ENCODE measurements around the gene PTPRD.
A peak's percentile ranks its signal among the peaks of the same experiment; 100 is the strongest.
"Not testable (repeated sequence)": the region's sequence is repeated elsewhere in the genome, so short reads cannot be mapped to it uniquely, and the experiment has no call there.

Gene PTPRD

DNA sequence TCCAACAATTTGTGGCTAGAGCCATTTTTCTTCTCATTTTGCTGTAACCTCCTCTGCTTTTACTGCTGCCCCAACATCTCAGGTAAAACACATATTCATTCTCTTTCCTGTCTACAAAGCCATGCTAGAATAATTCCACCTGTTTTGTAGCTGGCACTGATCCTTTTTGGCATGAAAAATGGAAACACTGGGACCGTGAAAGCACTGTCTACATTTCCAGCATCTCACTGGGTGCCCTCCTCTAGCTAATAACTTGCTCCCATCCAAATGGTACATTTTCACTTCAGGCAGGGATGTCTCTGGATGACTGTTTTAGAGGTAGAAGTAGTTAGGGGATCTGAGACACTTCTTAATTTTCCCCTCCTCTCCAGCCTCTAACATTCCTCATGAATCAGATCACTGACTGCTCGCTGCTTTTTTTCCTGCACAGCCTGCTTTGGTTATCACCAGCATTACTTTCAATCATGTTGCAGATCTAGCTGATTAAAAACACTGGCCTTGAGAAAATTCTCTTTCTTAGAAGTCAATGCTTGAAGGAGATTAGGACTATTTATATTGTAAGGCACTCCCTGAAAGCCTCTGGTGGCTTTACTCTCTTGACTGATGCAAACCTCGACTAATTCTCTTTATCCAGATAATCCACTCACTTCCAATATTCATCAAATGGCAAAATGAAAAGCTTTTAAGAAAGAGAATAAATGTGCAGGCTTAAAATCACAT, 1500.6 kb downstream of the PTPRD start:
- DNase-seq (ENCODE audit: low read depth): no peak
- TF ChIP-seq CTCF (IDR thresholded peaks at IDR 0.05; ENCODE audit: low read depth, low read length, missing control alignments): no peak
- no peak overlapping the region for H3K4me3 ChIP-seq (ENCODE audit: low read depth, low read length)
- in situ Hi-C loops (cut with HindIII; ENCODE audit: low sequenced_read_pairs): no loop called here

DNA sequence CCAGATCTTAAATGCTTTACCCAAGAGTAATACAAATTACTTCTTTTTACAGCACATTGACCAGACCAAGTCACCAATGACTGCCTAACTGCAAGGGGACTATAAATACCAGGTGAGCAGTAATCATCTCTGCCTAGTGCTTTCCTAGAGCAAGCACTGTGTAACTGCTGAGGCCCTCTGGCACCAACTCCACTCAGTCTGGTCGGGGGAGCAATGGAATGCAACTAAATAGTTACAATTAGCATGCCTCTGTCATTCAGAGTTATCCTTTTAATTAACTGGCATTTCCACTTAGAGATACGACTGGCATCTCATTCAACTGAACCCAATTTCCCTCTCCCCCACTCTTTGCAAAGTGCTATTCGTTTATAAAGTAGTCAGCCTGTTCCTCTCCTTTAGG, 1504.2 kb downstream of the PTPRD start:
- in situ Hi-C loops (cut with HindIII; ENCODE audit: low sequenced_read_pairs): no loop called here
- TF ChIP-seq CTCF (IDR thresholded peaks at IDR 0.05; ENCODE audit: low read depth, low read length, missing control alignments): no peak
- no peak for DNase-seq (ENCODE audit: low read depth)
- no peak overlapping the region for H3K4me3 ChIP-seq (ENCODE audit: low read depth, low read length)

GRCh38 chr9:9102295-9102694, 1510.5 kb downstream of the PTPRD start:
- in situ Hi-C loops (cut with HindIII; ENCODE audit: low sequenced_read_pairs): no loop called here
- no peak overlapping the region for H3K4me3 ChIP-seq (ENCODE audit: low read depth, low read length)
- no peak for DNase-seq (ENCODE audit: low read depth)
- no peak for TF ChIP-seq CTCF (IDR thresholded peaks at IDR 0.05; ENCODE audit: low read depth, low read length, missing control alignments)

- no peak for TF ChIP-seq CTCF (IDR thresholded peaks at IDR 0.05; ENCODE audit: low read depth, low read length, missing control alignments)
- in situ Hi-C loops (cut with HindIII; ENCODE audit: low sequenced_read_pairs): no loop called here
- DNase-seq (ENCODE audit: low read depth): no peak
- no peak overlapping the region for H3K4me3 ChIP-seq (ENCODE audit: low read depth, low read length)
Measured at GRCh38 chr9:9100070-9100469, 1512.7 kb downstream of the PTPRD start.

DNA sequence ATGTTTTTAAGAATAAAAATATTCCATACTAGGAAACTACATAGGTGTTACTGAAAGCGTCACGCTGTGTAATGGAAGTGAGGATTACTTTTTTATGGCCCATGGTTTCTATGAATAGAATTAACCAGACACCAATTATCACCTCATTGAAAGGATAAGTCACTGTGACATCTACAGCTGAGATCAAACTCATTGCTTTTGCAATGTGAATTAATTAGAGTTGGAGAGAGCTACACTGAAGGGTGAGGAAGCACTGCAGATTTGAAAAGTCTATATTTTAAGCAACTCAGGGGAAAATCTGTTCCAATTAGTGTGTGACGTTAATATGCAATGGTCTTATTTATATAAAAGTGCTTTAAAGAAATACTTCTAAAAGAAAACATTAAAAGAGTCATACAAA, 1513.2 kb downstream of the PTPRD start:
- TF ChIP-seq CTCF (IDR thresholded peaks at IDR 0.05; ENCODE audit: low read depth, low read length, missing control alignments): no peak
- in situ Hi-C loops (cut with HindIII; ENCODE audit: low sequenced_read_pairs): no loop called here
- DNase-seq (ENCODE audit: low read depth): no peak
- no peak overlapping the region for H3K4me3 ChIP-seq (ENCODE audit: low read depth, low read length)

GRCh38 chr9:9097254-9097653, 1515.5 kb downstream of the PTPRD start:
- H3K4me3 ChIP-seq (ENCODE audit: low read depth, low read length); DNase-seq (ENCODE audit: low read depth); in situ Hi-C loops (cut with HindIII; ENCODE audit: low sequenced_read_pairs): not testable (repeated sequence)

DNA sequence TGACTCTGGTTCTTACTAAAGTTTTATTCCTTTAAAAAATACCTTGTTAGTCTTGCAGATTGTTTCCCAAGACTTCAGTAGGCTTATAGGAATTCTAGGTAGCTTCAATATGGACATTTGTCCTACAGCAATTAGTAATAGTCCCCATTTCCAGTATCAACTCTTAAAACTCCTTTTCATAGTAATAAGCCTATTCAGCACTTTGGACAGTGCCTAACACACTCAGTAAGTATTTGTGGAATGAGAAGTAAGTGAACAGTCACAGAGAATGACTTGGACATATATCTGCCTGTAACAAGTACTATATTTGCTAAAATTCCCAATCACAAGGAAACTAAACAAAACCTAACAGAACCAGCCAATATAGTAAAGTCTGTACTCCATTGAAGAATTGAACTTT, 1521.4 kb downstream of the PTPRD start:
- DNase-seq (ENCODE audit: low read depth): peak; percentile 2
- H3K4me3 ChIP-seq (ENCODE audit: low read depth, low read length): no peak overlapping the region
- in situ Hi-C loops (cut with HindIII; ENCODE audit: low sequenced_read_pairs): no loop called here
- no peak for TF ChIP-seq CTCF (IDR thresholded peaks at IDR 0.05; ENCODE audit: low read depth, low read length, missing control alignments)
